Activated CD8-positive, alpha-beta memory T cell treated with anti-CD3 and anti-CD28 coated beads for 48 hours (primary cell): ENCODE data around the gene NBL1.
"Not testable (repeated sequence)": the region's sequence is repeated elsewhere in the genome, so short reads cannot be mapped to it uniquely, and the experiment has no call there.

Experiments
- DNase-seq, 3 experiments: peaks; one replicate each; pipeline ENCODE4 v3.0.0-alpha.2; 2020; ENCODE audit warnings: low read depth in 2 of 3, low spot score in 2 of 3

The NBL1 gene

DNA sequence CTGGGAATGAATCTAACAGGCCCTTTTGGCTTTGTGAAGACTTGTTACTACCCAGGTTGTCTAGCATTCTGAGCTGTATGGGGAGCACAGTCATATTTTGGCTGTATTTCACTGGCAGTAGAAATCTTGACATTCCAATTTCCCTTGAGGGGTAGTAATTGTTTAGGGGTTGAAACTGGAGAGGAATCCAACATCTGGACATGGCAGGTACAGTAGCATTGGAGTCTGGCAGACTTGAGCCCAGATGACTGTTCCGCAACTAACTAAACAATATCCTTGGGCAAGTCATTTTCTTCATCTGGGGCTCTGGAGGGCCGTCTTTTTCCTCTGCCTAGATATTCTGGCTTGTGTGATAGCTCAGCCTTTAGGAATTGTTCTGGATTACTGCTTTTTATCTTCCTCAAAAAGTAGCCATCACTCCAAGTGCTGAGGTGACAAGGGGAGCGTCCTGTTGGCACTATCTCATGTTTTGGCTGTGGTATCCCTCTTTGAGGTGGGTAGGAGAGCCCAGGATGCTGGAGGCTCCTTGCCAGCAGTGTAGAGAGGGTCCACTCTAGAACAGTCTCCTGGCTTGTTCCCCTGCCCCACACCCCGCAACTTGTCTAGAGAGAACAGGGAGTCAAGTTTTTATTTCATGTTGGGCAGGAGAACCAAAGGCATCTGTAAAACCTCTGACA lies 22.7 kb upstream of the NBL1 start:
- no peak for DNase-seq

- DNase-seq = no peak
Observed at GRCh38 chr1:19622204-19622603, 21.9 kb upstream of the NBL1 start.

DNA sequence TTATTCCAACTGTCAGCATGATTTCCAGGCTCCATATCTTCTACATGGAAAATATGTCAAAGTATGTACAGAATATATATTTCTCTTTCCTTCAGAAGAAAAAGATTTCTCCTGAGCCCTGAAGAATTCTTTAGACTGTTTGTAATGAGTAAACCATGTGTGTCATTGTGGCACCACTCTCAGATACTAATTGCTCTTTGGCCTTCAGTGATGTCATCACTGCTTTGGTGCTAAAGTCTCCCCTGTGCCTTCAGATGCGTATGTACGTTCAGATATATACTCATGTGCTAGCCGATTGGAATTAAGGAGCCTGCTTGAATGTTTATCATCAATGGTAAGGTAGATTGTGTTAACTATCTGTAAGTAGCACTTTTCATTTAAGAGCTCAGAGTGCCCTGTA lies 20.6 kb upstream of the NBL1 start:
- no peak for DNase-seq

DNA sequence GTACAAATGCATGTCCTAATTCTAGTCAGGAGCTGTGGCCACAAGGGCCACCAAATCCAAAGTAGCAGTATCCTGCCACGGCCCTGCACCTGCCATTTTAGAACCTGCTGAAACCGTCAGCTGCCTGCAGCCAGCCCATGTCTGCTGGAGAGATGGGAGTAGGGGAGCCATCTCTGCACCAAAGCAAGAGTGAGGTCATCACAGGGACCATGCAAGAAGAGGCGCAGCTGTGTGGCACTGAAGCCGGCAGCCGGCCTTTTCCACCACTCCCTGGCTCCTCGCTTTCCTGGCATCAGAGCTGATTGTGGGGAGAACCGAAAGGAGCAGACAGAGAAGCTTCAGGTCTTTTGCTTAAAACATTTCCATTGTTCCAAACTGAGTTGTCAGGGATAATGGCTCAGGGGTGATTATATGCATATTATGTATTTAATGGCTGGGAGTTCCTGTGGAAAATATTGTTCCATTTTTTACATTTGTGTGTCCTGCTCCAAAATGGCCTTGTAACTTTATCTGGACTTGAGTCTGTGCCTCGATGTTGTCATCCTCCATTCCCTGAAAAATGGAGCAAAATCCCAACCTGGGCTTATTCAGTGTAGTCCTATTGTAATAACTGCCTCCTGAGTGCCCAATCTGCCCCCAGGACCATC lies 18.7 kb upstream of the NBL1 start:
- no peak for DNase-seq

DNA sequence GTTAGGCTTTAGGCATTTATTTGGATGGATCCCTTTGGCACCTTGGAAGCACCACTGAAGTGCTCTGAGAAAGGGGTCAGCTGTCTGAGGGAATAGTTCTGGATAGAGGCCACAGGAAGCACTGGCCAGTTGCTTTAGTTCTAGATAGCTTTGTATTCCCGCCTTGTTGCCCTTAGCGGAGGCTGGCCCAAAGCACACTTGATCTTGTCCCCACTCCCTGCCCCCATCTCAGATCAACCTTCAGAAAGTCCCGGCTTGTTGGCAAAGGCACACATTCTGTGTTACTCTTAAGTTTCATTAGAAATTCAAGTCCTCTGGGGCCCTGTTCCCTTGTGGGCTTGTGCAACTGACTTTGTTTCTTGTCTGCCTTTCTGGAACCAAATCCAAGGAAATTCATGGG lies 15.2 kb upstream of the NBL1 start:
- DNase-seq = no peak

DNA sequence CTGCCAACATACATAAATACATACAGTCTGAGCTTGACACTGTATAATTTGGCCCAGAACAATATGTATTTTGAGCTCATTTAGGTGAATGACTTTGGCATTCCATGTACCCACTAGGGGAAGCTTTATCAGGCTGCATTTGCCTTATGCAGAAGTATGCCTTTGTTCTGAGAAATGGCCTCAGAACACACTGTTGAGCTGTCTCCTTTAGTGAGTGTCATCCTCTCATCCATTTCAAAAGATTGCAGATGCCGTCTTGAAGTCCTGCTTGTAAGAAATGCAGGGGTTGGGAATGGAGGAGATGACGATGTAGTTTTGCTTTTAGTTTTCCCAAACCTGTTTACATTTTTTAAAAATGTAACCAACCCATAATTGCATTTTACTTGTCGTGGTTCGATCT lies 14.8 kb upstream of the NBL1 start:
- no peak for DNase-seq

- not testable (repeated sequence) for DNase-seq
Observed at GRCh38 chr1:19630192-19630591, 13.9 kb upstream of the NBL1 start.

GRCh38 chr1:19630720-19631395 lies 13.3 kb upstream of the NBL1 start:
- DNase-seq = no peak

DNA sequence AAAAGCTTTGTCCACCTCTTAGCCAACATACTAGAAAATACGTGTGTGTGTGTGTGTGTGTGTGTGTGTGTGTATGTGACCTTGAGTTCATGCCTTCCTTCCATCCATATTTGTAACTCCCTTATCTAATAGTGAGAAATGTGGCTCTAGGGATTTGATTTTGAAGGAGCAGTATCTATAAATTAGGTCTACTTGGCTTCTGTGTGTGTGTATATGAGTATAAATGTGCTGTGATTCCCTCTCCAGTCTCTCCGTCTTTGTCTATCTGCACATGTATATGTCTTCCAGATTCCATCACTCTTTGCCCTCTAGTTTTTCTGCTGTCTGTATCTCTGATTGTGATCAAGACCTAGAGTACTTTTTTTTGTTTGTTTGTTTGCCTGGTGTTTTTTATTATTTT lies 11.9 kb upstream of the NBL1 start:
- DNase-seq = no peak

DNA sequence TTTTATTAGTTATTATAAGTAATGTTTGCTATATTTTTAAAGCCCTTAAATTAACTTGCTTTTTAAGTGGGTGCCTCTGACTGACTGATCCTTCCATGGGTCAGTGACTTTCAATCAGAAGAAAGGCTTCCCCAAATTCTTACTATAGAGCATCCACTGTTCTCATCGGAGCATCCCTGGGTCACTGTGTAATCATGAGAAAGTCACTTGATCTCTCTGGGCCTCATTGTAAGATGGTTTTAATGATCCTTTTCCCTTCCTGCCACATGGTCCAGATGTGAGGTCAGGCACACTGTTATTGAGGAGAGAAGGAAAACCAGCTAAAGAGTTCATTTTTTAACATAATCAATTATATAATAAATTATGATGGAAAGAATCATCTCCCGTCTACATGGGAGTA lies 11.0 kb upstream of the NBL1 start:
- no peak for DNase-seq

DNA sequence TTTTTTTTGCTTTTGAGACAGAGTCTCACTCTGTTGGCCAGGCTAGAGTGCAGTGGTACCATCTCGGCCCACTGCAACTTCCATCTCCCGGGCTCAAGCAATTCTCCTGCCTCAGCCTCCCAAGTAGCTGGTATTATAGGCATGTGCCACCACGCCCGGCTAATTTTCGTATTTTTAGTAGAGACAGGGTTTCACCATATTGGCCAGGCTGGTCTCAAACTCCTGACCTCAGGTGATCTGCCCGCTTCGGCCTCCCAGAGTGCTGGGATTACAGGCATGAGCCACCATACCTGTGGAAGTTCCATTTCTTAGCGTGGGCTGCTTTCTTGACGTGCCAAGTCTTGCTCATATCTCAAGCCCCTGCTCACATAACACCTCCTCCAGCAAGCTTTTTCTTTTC lies 9.0 kb upstream of the NBL1 start:
- DNase-seq = not testable (repeated sequence)

GRCh38 chr1:19635646-19636045 lies 8.5 kb upstream of the NBL1 start:
- no peak for DNase-seq

- no peak for DNase-seq
Observed at GRCh38 chr1:19636065-19636464, 8.0 kb upstream of the NBL1 start.

GRCh38 chr1:19636749-19637148 lies 7.4 kb upstream of the NBL1 start:
- DNase-seq = not testable (repeated sequence)

- DNase-seq = no peak
Observed at GRCh38 chr1:19637606-19638005, 6.5 kb upstream of the NBL1 start.

DNA sequence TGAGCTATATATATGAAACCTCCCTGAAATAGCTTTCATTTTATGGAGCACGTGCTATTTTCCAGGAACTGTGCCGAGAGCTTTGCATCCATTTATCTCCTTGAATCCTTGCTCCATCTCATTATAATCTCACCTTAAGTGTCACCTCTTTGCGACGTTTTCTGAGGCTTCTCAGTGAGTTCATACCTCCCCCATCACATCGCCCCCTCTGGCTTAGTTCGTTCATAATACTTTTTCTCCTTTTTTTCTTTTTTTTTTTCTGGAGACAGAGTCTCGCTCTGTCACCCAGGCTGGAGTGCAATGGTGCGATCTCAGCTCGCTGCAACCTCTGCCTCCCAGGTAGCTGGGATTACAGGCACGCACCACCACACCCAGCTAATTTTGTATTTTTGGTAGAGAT lies 4.9 kb upstream of the NBL1 start:
- DNase-seq = not testable (repeated sequence)

DNA sequence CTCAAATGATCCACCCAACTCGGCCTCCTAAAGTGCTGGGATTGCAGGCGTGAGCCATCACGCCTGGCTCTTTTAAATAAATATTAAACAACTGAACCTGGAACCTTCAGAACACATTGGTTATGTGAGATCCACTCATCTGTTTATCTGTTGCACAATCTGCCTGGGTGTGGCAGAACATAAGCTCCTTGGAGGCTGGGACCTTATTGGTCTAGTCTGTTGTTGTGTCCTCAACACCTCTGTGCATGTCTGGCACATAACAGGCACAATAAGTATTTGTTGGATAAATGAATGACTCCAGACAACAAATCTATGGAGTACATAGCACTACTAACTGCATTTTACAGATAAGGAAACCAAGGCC lies 4.1 kb upstream of the NBL1 start:
- no peak for DNase-seq

DNA sequence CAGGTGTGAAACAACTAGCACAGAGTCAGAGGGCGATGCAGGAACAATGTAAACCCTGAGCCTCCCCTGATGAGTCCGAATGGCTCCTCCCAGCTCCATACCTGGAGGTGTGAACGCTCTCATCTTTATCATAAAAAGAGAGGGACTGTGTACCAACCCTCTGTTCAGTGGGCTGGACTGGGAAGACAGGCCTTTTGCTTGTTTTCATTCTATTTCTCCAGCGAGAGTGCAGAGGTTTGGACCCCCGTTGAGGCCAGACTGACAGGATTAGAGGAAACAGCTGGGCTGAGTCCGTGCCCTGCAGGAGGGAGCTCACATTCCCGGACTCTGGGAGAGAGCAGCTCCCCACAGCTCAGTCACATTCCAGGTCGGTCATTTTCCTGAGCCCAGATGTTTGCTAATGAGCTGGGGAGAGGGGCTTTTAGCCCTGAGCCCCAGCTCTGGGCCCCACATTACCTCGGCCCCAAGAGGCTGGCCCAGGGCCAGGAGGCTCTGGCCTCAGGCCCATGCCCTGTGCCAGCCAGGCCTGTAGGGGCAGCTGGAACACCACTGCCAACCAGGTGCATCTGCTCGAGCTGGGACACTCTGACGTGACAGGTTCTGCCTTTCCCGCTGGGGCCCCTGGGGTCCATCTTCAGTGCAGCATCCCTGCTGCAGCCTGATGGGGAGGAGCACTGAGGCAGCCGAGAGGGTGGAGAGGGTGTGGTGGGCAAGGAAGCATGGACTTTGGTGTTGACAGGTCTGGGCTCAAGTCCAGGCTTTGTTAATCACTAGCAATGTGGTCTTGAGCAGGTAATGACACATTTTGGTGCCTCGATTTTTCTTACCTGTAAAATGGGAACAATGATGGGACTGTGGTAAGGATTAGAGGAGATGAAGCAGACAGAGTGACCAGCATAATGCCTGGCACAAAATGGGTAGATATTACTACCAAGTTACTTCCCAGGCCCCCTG lies 3.5 kb upstream of the NBL1 start:
- no peak for DNase-seq

DNA sequence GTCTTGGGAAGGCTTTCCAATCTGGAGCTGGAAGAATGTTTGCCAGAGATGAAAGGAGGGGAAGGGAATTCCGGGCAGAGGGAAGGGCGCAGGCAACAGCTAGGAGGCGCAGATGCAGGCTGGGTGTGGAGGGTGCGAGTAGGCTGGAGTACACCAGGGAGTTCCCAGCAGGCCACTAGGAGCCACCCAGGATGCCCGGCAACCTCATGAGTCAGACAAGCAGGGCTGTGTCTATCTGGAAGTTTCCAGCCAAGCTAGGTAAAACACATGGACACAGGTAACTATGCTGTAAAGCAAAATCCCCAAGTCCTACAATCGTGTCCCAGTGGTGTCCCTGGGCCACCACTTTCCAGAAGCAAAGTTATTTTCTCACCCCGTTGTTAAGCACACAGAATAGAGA lies 990 bp upstream of the NBL1 start:
- DNase-seq = no peak

DNA sequence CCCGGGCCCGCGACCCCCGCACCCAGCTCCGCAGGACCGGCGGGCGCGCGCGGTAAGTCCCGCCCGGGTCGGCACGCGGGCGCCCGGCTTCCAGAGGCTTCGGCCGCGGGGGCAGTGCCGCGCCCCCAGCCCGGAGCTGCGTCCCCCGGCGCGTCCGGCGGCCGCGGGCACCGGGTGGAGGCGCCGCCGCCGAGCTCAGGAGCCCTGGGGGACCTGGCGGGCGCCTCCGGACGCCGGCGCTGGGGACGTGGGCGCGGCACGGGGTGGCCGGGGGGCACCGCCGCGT lies 227 bp downstream of the NBL1 start:
- DNase-seq = no peak

GRCh38 chr1:19644681-19645410 lies 735 bp downstream of the NBL1 start:
- DNase-seq = peak in 2 of 3 experiments; percentile 40
